Measurements from ENCODE around the gene ACAN. TPM values are rescaled to one million over a fixed set of nuclear protein-coding genes. Genes with fewer than 3 reads are reported as not detected.

Gene ACAN
- total and polyA plus RNA-seq, 2 donors (not counting 3 experiments of a cell fraction or from before 2014, with no cell fraction given), result not detected

- Histone ChIP-seq H3K4me2 (ENCODE audit: insufficient read depth, low read length) (no peak overlapping the region), H3K79me2 (ENCODE audit: control insufficient read depth, insufficient read depth, low read length) (no peaks in the 10 kb centered on the region), H3K9ac (replicated peaks; ENCODE audit: extremely low read depth, insufficient read depth, low read length) (no peak overlapping the region), H3K27ac (ENCODE audit: insufficient read depth, low read depth, low read length) (no peak overlapping the region), H3K4me1 (ENCODE audit: control insufficient read depth, extremely low read depth, insufficient read depth, low read length) (peaks cover 12% of the 10 kb centered on the region), H4K20me1 (replicated peaks; ENCODE audit: control insufficient read depth, extremely low read depth, insufficient read depth, low read length) (no peaks in the 10 kb centered on the region), H3K36me3 (ENCODE audit: control insufficient read depth in 2 of 2, extremely low read depth in 1 of 2, insufficient read depth in 2 of 2, low read length in 2 of 2) (no peaks in the 10 kb centered on the region), H3K27me3 (ENCODE audit: control insufficient read depth in 2 of 2, insufficient read depth in 2 of 2, low read length in 2 of 2) (no peaks in the 10 kb centered on the region), H3K9me3 (replicated peaks; ENCODE audit: control insufficient read depth, insufficient read depth, low read length) (no peaks in the 10 kb centered on the region), H3K9me1 (replicated peaks; ENCODE audit: control insufficient read depth, extremely low read depth, insufficient read depth, low read length) (no peaks in the 10 kb centered on the region), H2AFZ (ENCODE audit: low read depth, low read length) (no peak overlapping the region), H3K4me3 (replicated peaks in 1 of 3; ENCODE audit: insufficient read depth in 1 of 3, low read depth in 1 of 3, low read length in 3 of 3) (no peak overlapping the region)
- FAIRE-seq, result no peak
- ChIA-PET POLR2A (no interaction called here), CTCF (interaction anchor here (0.6 kb wide), 1 partner anchor 13 kb away, joined by 3 read pairs; no protein-coding TSS in a partner anchor)
- no TSS peak for BruUV-seq (replicated peaks)
- intact Hi-C loops (cut with micrococcal nuclease) (no loop called here), dilution Hi-C loops (cut with MboI; ENCODE audit: extremely low pct_ligation_motif_present, low sequenced_read_pairs) (no loop called here)
- no peak for TF ChIP-seq FOS (IDR thresholded peaks at IDR 0.05; ENCODE audit: borderline replicate concordance, insufficient read depth, low read length)
- TF ChIP-seq GATA2 (IDR thresholded peaks at IDR 0.05; ENCODE audit: insufficient read depth, insufficient read length, low read depth, low read length), result no peak
- no peak for TF ChIP-seq MYC (IDR thresholded peaks at IDR 0.05; ENCODE audit: low read depth, low read length)
- no peak for TF ChIP-seq CTCF (IDR thresholded peaks at IDR 0.05; ENCODE audit: extremely low read depth in 1 of 2, insufficient read depth in 1 of 2, low read depth in 1 of 2, low read length in 2 of 2)
- no peak for TF ChIP-seq POLR2A (IDR thresholded peaks at IDR 0.05; ENCODE audit: low read depth, low read length)
- TF ChIP-seq JUN (IDR thresholded peaks at IDR 0.05; ENCODE audit: borderline replicate concordance, insufficient read depth, insufficient read length, low read depth), result no peak
- no peak for TF ChIP-seq POLR2AphosphoS5 (IDR thresholded peaks at IDR 0.05; ENCODE audit: insufficient read depth, low read depth, low read length)
- no peak for TF ChIP-seq EZH2 (IDR thresholded peaks at IDR 0.05; ENCODE audit: borderline replicate concordance, low read depth, low read length, severe bottlenecking)
- TF ChIP-seq MAX (IDR thresholded peaks at IDR 0.05; ENCODE audit: insufficient read depth, insufficient read length), result no peak
- no peak for DNase-seq (ENCODE audit: low read depth, low spot score)
Observed at GRCh38 chr15:88909956-88910831, 107.0 kb downstream of the ACAN start.
